Neural cell (in vitro differentiated cells): ENCODE measurements around the gene UACA. TPM values are rescaled to one million over a fixed set of nuclear protein-coding genes. Genes with fewer than 3 reads are reported as not detected.

ENCODE experiments used
- H2AFZ ChIP-seq: fragments of 200-600, 300-800 bp; sonication (generic), shearing (Covaris generic); 2 replicates; pipeline ENCODE4 v1.6.0; 2014; ENCODE audit warnings: low read depth, mild to moderate bottlenecking, antibody characterized with exemption, low read length, moderate library complexity
- H3F3A ChIP-seq: fragments of 200-600 bp; shearing (Covaris generic); 2 replicates; pipeline ENCODE4 v1.6.1; 2016; ENCODE audit warnings: mild to moderate bottlenecking, moderate library complexity, mixed read lengths, antibody characterized with exemption, low read length; ENCODE audit not compliant: insufficient read depth, poor library complexity, severe bottlenecking
- H3K27ac ChIP-seq: fragments of 200-600, 300-800 bp; sonication (generic), shearing (Covaris generic); 2 replicates; pipeline ENCODE4 v1.5.1; 2014; ENCODE audit warnings: mild to moderate bottlenecking, low read length, moderate library complexity
- H3K27me3 ChIP-seq: fragments of 300-800, 200-600 bp; sonication (generic), shearing (Covaris generic); 2 replicates; pipeline ENCODE4 v1.6.0; 2014; ENCODE audit warnings: mild to moderate bottlenecking, low read depth, low read length, moderate library complexity; ENCODE audit not compliant: insufficient read depth
- H3K36me3 ChIP-seq: fragments of 300-800, 200-600 bp; sonication (generic), shearing (Covaris generic); 2 replicates; pipeline ENCODE4 v1.5.1; 2014; ENCODE audit warnings: mild to moderate bottlenecking, antibody characterized with exemption, low read length, moderate library complexity; ENCODE audit not compliant: insufficient read depth
- H3K4me2 ChIP-seq: fragments of 300-800, 200-600 bp; sonication (generic), shearing (Covaris generic); 2 replicates; pipeline ENCODE4 v1.6.0; 2014; ENCODE audit warnings: mild to moderate bottlenecking, low read length
- H3K4me3 ChIP-seq: fragments of 300-800, 200-600 bp; sonication (generic), shearing (Covaris generic); 2 replicates; pipeline ENCODE4 v1.5.1; 2014; ENCODE audit warnings: mild to moderate bottlenecking, low read length, moderate library complexity
- H3K79me2 ChIP-seq: fragments of 200-600 bp; shearing (Covaris generic); replicated peaks from 2 replicates; pipeline ENCODE4 v1.6.0; 2014; ENCODE audit warnings: mild to moderate bottlenecking, low read length, moderate library complexity; ENCODE audit not compliant: insufficient read depth
- H3K9ac ChIP-seq: fragments of 300-800, 200-600 bp; sonication (generic), shearing (Covaris generic); 2 replicates; pipeline ENCODE4 v1.6.1; 2016; ENCODE audit warnings: mild to moderate bottlenecking, low read length, mixed read lengths
- H3K9me2 ChIP-seq: fragments of 200-600 bp; shearing (Covaris generic); 2 replicates; pipeline ENCODE4 v1.6.1; 2016; ENCODE audit warnings: mild to moderate bottlenecking, low read length, mixed read lengths; ENCODE audit not compliant: insufficient read depth
- H3K9me3 ChIP-seq: fragments of 200-600, 300-800 bp; sonication (generic), shearing (Covaris generic); 2 replicates; pipeline ENCODE4 v1.6.1; 2016; ENCODE audit warnings: mild to moderate bottlenecking, mixed run types, low read length, moderate library complexity, mixed read lengths
- H4K20me1 ChIP-seq: fragments of 200-600 bp; shearing (Covaris generic); 2 replicates; pipeline ENCODE4 v1.6.1; 2016; ENCODE audit warnings: mild to moderate bottlenecking, mixed run types; ENCODE audit not compliant: insufficient read depth
- EP300 ChIP-seq: fragments of 450-650 bp; conservative IDR thresholded peaks from 2 replicates; pipeline ENCODE4 v1.6.1; 2014; ENCODE audit warnings: antibody characterized with exemption, mild to moderate bottlenecking, moderate library complexity; ENCODE audit not compliant: poor library complexity, severe bottlenecking
- EZH2 ChIP-seq: fragments of 200-600, 300-800 bp; shearing (Covaris generic), sonication (generic); IDR thresholded peaks from 2 replicates; pipeline ENCODE4 v1.6.1; 2014; ENCODE audit warnings: antibody characterized with exemption, low read length, borderline replicate concordance, mild to moderate bottlenecking; ENCODE audit not compliant: insufficient read depth, poor library complexity, severe bottlenecking
- MXI1 ChIP-seq: fragments of 450-650 bp; conservative IDR thresholded peaks from 2 replicates; pipeline ENCODE4 v1.6.1; 2014; ENCODE audit warnings: antibody characterized with exemption, mild to moderate bottlenecking; ENCODE audit not compliant: poor library complexity, severe bottlenecking
- POLR2AphosphoS5 ChIP-seq: IDR thresholded peaks from 2 replicates; pipeline ENCODE4 v1.6.1; 2012
- RAD21 ChIP-seq: fragments of 450-650 bp; conservative IDR thresholded peaks from 2 replicates; pipeline ENCODE4 v1.6.1; 2014; ENCODE audit warnings: antibody characterized with exemption, mild to moderate bottlenecking, moderate library complexity
- SMC3 ChIP-seq: fragments of 450-650 bp; conservative IDR thresholded peaks from 2 replicates; pipeline ENCODE4 v1.6.1; 2014; ENCODE audit warnings: antibody characterized with exemption, mild to moderate bottlenecking, moderate library complexity; ENCODE audit not compliant: poor library complexity
- TAF1 ChIP-seq: IDR thresholded peaks from 2 replicates; pipeline ENCODE4 v1.6.1; 2012; ENCODE audit warnings: low read depth
- polyA plus RNA-seq: library from polyadenylated mRNA; depleted of rRNA; stranded (reverse); fragments of >200 nt; gene quantifications from 2 replicates; pipeline ENCODE4 v1.2.3, GENCODE V29; 2014
- TF ChIP-seq, protein P1 (sequence below): IDR thresholded peaks from 2 replicates; pipeline ENCODE4 v1.6.1; 2012; ENCODE audit warnings: borderline replicate concordance
- TF ChIP-seq, protein P2 (sequence below): fragments of 450-650 bp; IDR thresholded peaks from 2 replicates; pipeline ENCODE4 v1.5.1; 2014; ENCODE audit warnings: antibody characterized with exemption, mild to moderate bottlenecking, moderate library complexity; ENCODE audit not compliant: poor library complexity, severe bottlenecking

The UACA gene
- polyA plus RNA-seq, 1 donor from 2014 or later: 0.10 TPM

- Histone ChIP-seq H2AFZ (no peak overlapping the region), H3K79me2 (no peaks in the 10 kb centered on the region), H3K27me3 (no peaks in the 10 kb centered on the region), H3K27ac (no peak overlapping the region), H4K20me1 (no peaks in the 10 kb centered on the region), H3K9ac (no peak overlapping the region), H3K9me2 (no peaks in the 10 kb centered on the region), H3K9me3 (no peaks in the 10 kb centered on the region), H3K36me3 (no peaks in the 10 kb centered on the region), H3K4me2 (no peak overlapping the region), H3F3A (no peaks in the 10 kb centered on the region), H3K4me3 (no peak overlapping the region)
- TF ChIP-seq POLR2AphosphoS5 (no peak), EZH2 (no peak), MXI1 (no peak), EP300 (no peak), TAF1 (no peak), SMC3 (no peak), RAD21 (no peak)
- TF ChIP-seq, protein P1, sequence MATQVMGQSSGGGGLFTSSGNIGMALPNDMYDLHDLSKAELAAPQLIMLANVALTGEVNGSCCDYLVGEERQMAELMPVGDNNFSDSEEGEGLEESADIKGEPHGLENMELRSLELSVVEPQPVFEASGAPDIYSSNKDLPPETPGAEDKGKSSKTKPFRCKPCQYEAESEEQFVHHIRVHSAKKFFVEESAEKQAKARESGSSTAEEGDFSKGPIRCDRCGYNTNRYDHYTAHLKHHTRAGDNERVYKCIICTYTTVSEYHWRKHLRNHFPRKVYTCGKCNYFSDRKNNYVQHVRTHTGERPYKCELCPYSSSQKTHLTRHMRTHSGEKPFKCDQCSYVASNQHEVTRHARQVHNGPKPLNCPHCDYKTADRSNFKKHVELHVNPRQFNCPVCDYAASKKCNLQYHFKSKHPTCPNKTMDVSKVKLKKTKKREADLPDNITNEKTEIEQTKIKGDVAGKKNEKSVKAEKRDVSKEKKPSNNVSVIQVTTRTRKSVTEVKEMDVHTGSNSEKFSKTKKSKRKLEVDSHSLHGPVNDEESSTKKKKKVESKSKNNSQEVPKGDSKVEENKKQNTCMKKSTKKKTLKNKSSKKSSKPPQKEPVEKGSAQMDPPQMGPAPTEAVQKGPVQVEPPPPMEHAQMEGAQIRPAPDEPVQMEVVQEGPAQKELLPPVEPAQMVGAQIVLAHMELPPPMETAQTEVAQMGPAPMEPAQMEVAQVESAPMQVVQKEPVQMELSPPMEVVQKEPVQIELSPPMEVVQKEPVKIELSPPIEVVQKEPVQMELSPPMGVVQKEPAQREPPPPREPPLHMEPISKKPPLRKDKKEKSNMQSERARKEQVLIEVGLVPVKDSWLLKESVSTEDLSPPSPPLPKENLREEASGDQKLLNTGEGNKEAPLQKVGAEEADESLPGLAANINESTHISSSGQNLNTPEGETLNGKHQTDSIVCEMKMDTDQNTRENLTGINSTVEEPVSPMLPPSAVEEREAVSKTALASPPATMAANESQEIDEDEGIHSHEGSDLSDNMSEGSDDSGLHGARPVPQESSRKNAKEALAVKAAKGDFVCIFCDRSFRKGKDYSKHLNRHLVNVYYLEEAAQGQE: no peak
- TF ChIP-seq, protein P2, sequence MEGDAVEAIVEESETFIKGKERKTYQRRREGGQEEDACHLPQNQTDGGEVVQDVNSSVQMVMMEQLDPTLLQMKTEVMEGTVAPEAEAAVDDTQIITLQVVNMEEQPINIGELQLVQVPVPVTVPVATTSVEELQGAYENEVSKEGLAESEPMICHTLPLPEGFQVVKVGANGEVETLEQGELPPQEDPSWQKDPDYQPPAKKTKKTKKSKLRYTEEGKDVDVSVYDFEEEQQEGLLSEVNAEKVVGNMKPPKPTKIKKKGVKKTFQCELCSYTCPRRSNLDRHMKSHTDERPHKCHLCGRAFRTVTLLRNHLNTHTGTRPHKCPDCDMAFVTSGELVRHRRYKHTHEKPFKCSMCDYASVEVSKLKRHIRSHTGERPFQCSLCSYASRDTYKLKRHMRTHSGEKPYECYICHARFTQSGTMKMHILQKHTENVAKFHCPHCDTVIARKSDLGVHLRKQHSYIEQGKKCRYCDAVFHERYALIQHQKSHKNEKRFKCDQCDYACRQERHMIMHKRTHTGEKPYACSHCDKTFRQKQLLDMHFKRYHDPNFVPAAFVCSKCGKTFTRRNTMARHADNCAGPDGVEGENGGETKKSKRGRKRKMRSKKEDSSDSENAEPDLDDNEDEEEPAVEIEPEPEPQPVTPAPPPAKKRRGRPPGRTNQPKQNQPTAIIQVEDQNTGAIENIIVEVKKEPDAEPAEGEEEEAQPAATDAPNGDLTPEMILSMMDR: no peak
These were observed 58.6 kb downstream of the UACA start for GRCh38 chr15:70704731-70705130.

DNA sequence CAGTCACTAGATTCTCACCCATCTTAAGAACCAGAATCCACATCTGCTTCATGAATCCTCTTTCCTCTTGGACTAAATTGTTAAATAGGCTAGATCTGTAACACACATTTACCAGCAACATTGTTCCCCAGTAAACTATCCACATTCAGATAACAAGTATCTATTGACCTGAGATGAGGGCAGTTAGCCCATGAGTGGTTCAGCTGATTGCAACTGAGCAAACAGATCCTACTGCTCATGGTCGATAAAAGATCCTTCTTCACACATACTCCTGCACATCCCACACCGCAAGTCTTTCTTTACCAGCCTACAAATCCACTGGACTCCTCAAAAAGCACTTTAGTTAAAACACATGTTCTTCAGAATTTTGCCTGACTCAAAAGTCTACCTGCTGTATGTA lies 59.2 kb downstream of the UACA start:
- no peaks in the 10 kb centered on the region for H3K9me3 ChIP-seq
- H2AFZ ChIP-seq: no peak overlapping the region
- TF ChIP-seq TAF1 (no peak), POLR2AphosphoS5 (no peak), SMC3 (no peak), EP300 (no peak), EZH2 (no peak), MXI1 (no peak), RAD21 (no peak)
- TF ChIP-seq, protein P1: no peak
- TF ChIP-seq, protein P2: no peak
- no peaks in the 10 kb centered on the region for H3K9me2 ChIP-seq
- no peak overlapping the region for H3K4me3 ChIP-seq
- no peaks in the 10 kb centered on the region for H3F3A ChIP-seq
- H3K4me2 ChIP-seq: no peak overlapping the region
- H3K79me2 ChIP-seq: no peaks in the 10 kb centered on the region
- no peaks in the 10 kb centered on the region for H3K27me3 ChIP-seq
- no peaks in the 10 kb centered on the region for H3K36me3 ChIP-seq
- H4K20me1 ChIP-seq: no peaks in the 10 kb centered on the region
- no peak overlapping the region for H3K9ac ChIP-seq
- H3K27ac ChIP-seq: no peak overlapping the region
